Heart left ventricle (tissue), 16 donors: ENCODE measurements around the gene TXK. TPM values are rescaled to one million over a fixed set of nuclear protein-coding genes. Genes with fewer than 3 reads are reported as not detected.

Source experiments
- ATAC-seq, 4 donors: fragments of 200-7000 bp; cut with Tn5 transposase; one replicate each; pipeline ENCODE4 v1.9.1; 2020 to 2022; ENCODE audit warnings: moderate library complexity in 4 of 4, mild to moderate bottlenecking in 3 of 4, moderate number of reproducible peaks in 1 of 4
- DNase-seq, 5 donors: peaks; one replicate each; pipeline ENCODE4 v3.0.0-alpha.2; 2020
- H3K27ac ChIP-seq, 12 donors: fragments of 200-600 bp; sonication (generic) in 4 of 12; one replicate each; pipeline versions ENCODE4 v1.5.0 to v1.8.0; 2016 to 2022; ENCODE audit warnings: mild to moderate bottlenecking in 2 of 12
- H3K27me3 ChIP-seq, 9 donors: fragments of 200-600 bp; sonication (generic) in 2 of 9; one replicate each; pipeline versions ENCODE4 v1.5.1 to v1.8.0; 2016 to 2022; ENCODE audit warnings: mild to moderate bottlenecking in 3 of 9
- H3K36me3 ChIP-seq, 9 donors: fragments of 200-600 bp; sonication (generic) in 2 of 9; one replicate each; pipeline versions ENCODE4 v1.5.0 to v1.8.0; 2018 to 2022; ENCODE audit warnings: mild to moderate bottlenecking in 2 of 9
- H3K4me1 ChIP-seq, 12 donors: fragments of 200-600 bp; sonication (generic) in 4 of 12; one replicate each; pipeline versions ENCODE4 v1.5.0 to v1.8.0; 2016 to 2022; ENCODE audit warnings: mild to moderate bottlenecking in 3 of 12
- H3K4me3 ChIP-seq, 12 donors: fragments of 200-600 bp; sonication (generic) in 4 of 12; one replicate each; pipeline versions ENCODE4 v1.5.0 to v1.8.0; 2017 to 2022; ENCODE audit warnings: mild to moderate bottlenecking in 9 of 12, moderate library complexity in 4 of 12
- H3K9me3 ChIP-seq, 12 donors: fragments of 200-600 bp; sonication (generic) in 4 of 12; one replicate each; pipeline versions ENCODE4 v1.5.0 to v1.8.0; 2016 to 2022; ENCODE audit warnings: mild to moderate bottlenecking in 1 of 12
- CTCF ChIP-seq, 12 donors: fragments of 200-600 bp; sonication (generic) in 4 of 12; IDR thresholded peaks; one replicate each; pipeline versions ENCODE4 v1.5.0 to v1.8.0; 2018 to 2022; ENCODE audit warnings: antibody characterized with exemption in 12 of 12, mild to moderate bottlenecking in 5 of 12
- POLR2A ChIP-seq, 2 donors: fragments of 450-650 bp; IDR thresholded peaks; one replicate each; pipeline ENCODE4 v1.6.1; 2017; ENCODE audit warnings: antibody characterized with exemption in 2 of 2, mild to moderate bottlenecking in 2 of 2, moderate library complexity in 2 of 2
- WGBS, 4 donors: extraction: QIAGEN DNeasy Blood & Tissue Kit in 2 of 4; methylation state at CpG; one replicate each; pipeline versions ENCODE4 v1.1.5 to v1.1.7; 2013 to 2018; 5-methylcytosine and 5-hydroxymethylcytosine counted together
- intact Hi-C, 10 donors: fragments of 100-400 bp; cut with DNase I; formaldehyde crosslinking; loops; one replicate each; pipeline versions ENCODE4 v1.11.1 to v1.14.2; 2022
- polyA plus RNA-seq, 2 donors: library from polyadenylated mRNA; stranded (reverse); fragments of 200-250 nt; gene quantifications; one replicate each; pipeline ENCODE4 v1.2.3, GENCODE V29; 2013
- total RNA-seq, 9 donors: library from RNA; depleted of rRNA in 2 of 9; stranded (reverse); fragments of >200 nt in 2 of 9; fragmentation: NEBNext Ultra II Directional in 3 of 9; extraction: Animal tissue kit (Norgen Biotek cat#: 25700) in 3 of 9; gene quantifications; one replicate each; pipeline versions ENCODE4 v1.1.0 to v1.2.4, GENCODE V29; 2016 to 2023
- donor health status: ischemic (EF 13 %, LVEDD 7.1; RV severe dilation, severe dysfunction).
- donor health status: healthy with polysubstance abuse.
- donor health status: DM: no; HTN: yes; CAD: no.
- donor health status: DM: no; HTN: no; CAD: no.
- donor health status: ischemic (EF 25% LVEDD 6.9; RV normal size, moderate dysfunction).
- donor health status: ischemic (EF 25% LVEDD 5.7; RV mildly dilated, moderate dysfunction).
- donor health status: healthy.
- donor health status: DM: yes; HTN: yes; CAD: no.
- donor health status: ischemic (EF 35%, LVEDD 5.7; RV mildly dilated, moderate dysfunction).
- donor health status: nonischemic (EF 11% LVEDD 7.7; RV severe dilation, severe dysfunction).
- donor health status: DM: yes; HTN: yes; CAD: no.
- donor health status: PGD.
- donor health status: ischemic (EF 29% LVEDD 5.4; RV normal size, mild dysfunction).
- donor health status: nonischemic (EF 23%, LVEDD 6.1; RV moderate dilation, normal function).

The TXK gene
- total and polyA plus RNA-seq, 11 donors: 0.18 to 3.3 (median 0.51) TPM; not detected in 1

GRCh38 chr4:48121180-48121579, 12.9 kb downstream of the TXK start:
- Histone ChIP-seq H3K4me1 (no peaks in the 10 kb centered on the region), H3K4me3 (no peak overlapping the region), H3K27me3 (no peaks in the 10 kb centered on the region), H3K9me3 (no peaks in the 10 kb centered on the region), H3K27ac (no peak overlapping the region), H3K36me3 (no peaks in the 10 kb centered on the region)
- no peak for TF ChIP-seq POLR2A (IDR thresholded peaks at IDR 0.05)
- TF ChIP-seq CTCF (IDR thresholded peaks at IDR 0.05): no peak
- intact Hi-C loops: loop anchor here in 3 of 10 donors (10.0 kb wide), 2 partner anchors 154 to 424 kb away; no protein-coding TSS in a partner anchor
- ATAC-seq (no peak), DNase-seq (no peak)
- WGBS, 4 donors: 87 to 92% (median 88%) methylated on average over 2 of the region's 2 CpGs

- intact Hi-C loops: loop anchor here in 3 of 10 donors (10.0 kb wide), 2 partner anchors 155 to 425 kb away; no protein-coding TSS in a partner anchor
- ATAC-seq: no peak
- no peak for TF ChIP-seq CTCF (IDR thresholded peaks at IDR 0.05)
- no peak for TF ChIP-seq POLR2A (IDR thresholded peaks at IDR 0.05)
- no peaks in the 10 kb centered on the region for H3K27me3 ChIP-seq
- no peaks in the 10 kb centered on the region for H3K9me3 ChIP-seq
- H3K4me3 ChIP-seq: no peak overlapping the region
- no peak for DNase-seq
- WGBS, 4 donors: 85 to 91% (median 90%) methylated on average over 13 of the region's 13 CpGs
- H3K4me1 ChIP-seq: no peaks in the 10 kb centered on the region
- H3K27ac ChIP-seq: no peak overlapping the region
- no peaks in the 10 kb centered on the region for H3K36me3 ChIP-seq
These were observed 13.9 kb downstream of the TXK start for GRCh38 chr4:48120132-48120531.

- intact Hi-C loops: loop anchor here in 3 of 10 donors (10.0 kb wide), 2 partner anchors 155 to 425 kb away; no protein-coding TSS in a partner anchor
- no peak for ATAC-seq
- Histone ChIP-seq H3K4me1 (no peaks in the 10 kb centered on the region), H3K4me3 (no peak overlapping the region), H3K36me3 (no peaks in the 10 kb centered on the region), H3K9me3 (no peaks in the 10 kb centered on the region), H3K27me3 (no peaks in the 10 kb centered on the region), H3K27ac (no peak overlapping the region)
- no peak for DNase-seq
- TF ChIP-seq CTCF (IDR thresholded peaks at IDR 0.05): no peak
- TF ChIP-seq POLR2A (IDR thresholded peaks at IDR 0.05): no peak
These were observed 14.4 kb downstream of the TXK start for GRCh38 chr4:48119646-48120045.

- Histone ChIP-seq H3K4me3 (no peak overlapping the region), H3K36me3 (no peaks in the 10 kb centered on the region), H3K27ac (no peak overlapping the region), H3K9me3 (no peaks in the 10 kb centered on the region), H3K4me1 (no peaks in the 10 kb centered on the region), H3K27me3 (no peaks in the 10 kb centered on the region)
- no peak for TF ChIP-seq CTCF (IDR thresholded peaks at IDR 0.05)
- TF ChIP-seq POLR2A (IDR thresholded peaks at IDR 0.05): no peak
- 73 to 77% (median 76%) methylated on average over 2 of the region's 2 CpGs for WGBS, 4 donors
- no peak for DNase-seq
- ATAC-seq: no peak
- intact Hi-C loops: no loop called here
These were observed 16.0 kb downstream of the TXK start for GRCh38 chr4:48118081-48118480.
